ENCODE measurements around the gene CFAP46.

GRCh38 chr10:132866601-132867381, 75.6 kb downstream of the CFAP46 start:
- TF ChIP-seq EP300 (IDR thresholded peaks at IDR 0.05) (no peak), POLR2A (IDR thresholded peaks at IDR 0.05; ENCODE audit: low read depth) (no peak)
